Fibroblast of lung (primary cell): ENCODE results near the gene SSBP3. TPM values are rescaled to one million over a fixed set of nuclear protein-coding genes. Genes with fewer than 3 reads are reported as not detected.

Source experiments
- DNase-seq, 2 donors: peaks; one replicate each; pipeline versions ENCODE4 v3.0.0 to v3.0.0-alpha.2; 2010; ENCODE audit warnings: low read depth in 2 of 2
- H2AFZ ChIP-seq: 2 replicates; pipeline ENCODE4 v1.5.1; 2012; ENCODE audit warnings: low read length, control low read depth, inconsistent platforms
- H3K27ac ChIP-seq: 2 replicates; pipeline ENCODE4 v1.5.1; 2011; ENCODE audit warnings: low read length, control low read depth; ENCODE audit not compliant: insufficient read depth
- H3K27me3 ChIP-seq: 2 replicates; pipeline ENCODE4 v1.5.1; 2011; ENCODE audit warnings: mild to moderate bottlenecking, low read length; ENCODE audit not compliant: control insufficient read depth, insufficient read depth
- H3K36me3 ChIP-seq: 2 replicates; pipeline ENCODE4 v1.5.1; 2011; ENCODE audit warnings: low read length; ENCODE audit not compliant: control insufficient read depth, insufficient read depth
- H3K4me1 ChIP-seq: 2 replicates; pipeline ENCODE4 v1.5.1; 2011; ENCODE audit warnings: low read length; ENCODE audit not compliant: control insufficient read depth, insufficient read depth; ENCODE audit errors: extremely low read depth
- H3K4me2 ChIP-seq: 2 replicates; pipeline ENCODE4 v1.5.1; 2011; ENCODE audit warnings: low read length, control low read depth; ENCODE audit not compliant: insufficient read depth; ENCODE audit errors: extremely low read depth
- H3K4me3 ChIP-seq, 4 experiments: fragments of 200-600 bp in 1 of 4; sonication (generic) in 1 of 4; replicated peaks in 1 of 4; 2 replicates each; pipeline ENCODE4 v1.5.1; 2011 to 2016; ENCODE audit warnings: low read length in 4 of 4, low read depth in 3 of 4, mild to moderate bottlenecking in 3 of 4, control low read depth in 2 of 4, inconsistent platforms in 1 of 4, mixed read lengths in 1 of 4; ENCODE audit not compliant: insufficient read depth in 1 of 4; ENCODE audit errors: control extremely low read depth in 1 of 4
- H3K79me2 ChIP-seq: 2 replicates; pipeline ENCODE4 v1.5.1; 2012; ENCODE audit warnings: mild to moderate bottlenecking, low read length, inconsistent platforms; ENCODE audit not compliant: control insufficient read depth, insufficient read depth
- H3K9ac ChIP-seq: 2 replicates; pipeline ENCODE4 v1.5.1; 2011; ENCODE audit warnings: mild to moderate bottlenecking, low read length, control low read depth; ENCODE audit not compliant: insufficient read depth
- H3K9me3 ChIP-seq: 2 replicates; pipeline ENCODE4 v1.5.1; 2012; ENCODE audit warnings: low read depth, low read length; ENCODE audit not compliant: control insufficient read depth, insufficient read depth
- H4K20me1 ChIP-seq: 2 replicates; pipeline ENCODE4 v1.5.1; 2011; ENCODE audit warnings: low read length; ENCODE audit not compliant: control insufficient read depth, insufficient read depth; ENCODE audit errors: extremely low read depth
- EZH2 ChIP-seq: IDR thresholded peaks from 2 replicates; pipeline ENCODE4 v1.5.1; 2012; ENCODE audit warnings: low read length, control low read depth, mild to moderate bottlenecking; ENCODE audit errors: missing control alignments
- polyA plus RNA-seq, 2 donors: library from polyadenylated mRNA; depleted of rRNA in 1 of 2; stranded (reverse) in 1 of 2; unstranded in 1 of 2; fragments of >200 nt; gene quantifications; 2 replicates each; pipeline ENCODE4 v1.2.1, GENCODE V29; 2011 to 2012; ENCODE audit warnings: missing spikeins in 1 of 2
- total RNA-seq: library from RNA; depleted of rRNA; stranded (reverse); fragments of >200 nt; gene quantifications from 2 replicates; pipeline ENCODE4 v1.2.1, GENCODE V29; 2014
- TF ChIP-seq, protein P1 (sequence below), 2 donors: IDR thresholded peaks in 1 of 2; conservative IDR thresholded peaks in 1 of 2; 1 replicate in 1 of 2; 2 replicates in 1 of 2; pipeline ENCODE4 v1.5.1; 2011 to 2012; ENCODE audit warnings: low read length in 2 of 2, control low read depth in 1 of 2, inconsistent platforms in 1 of 2, low read depth in 1 of 2, mild to moderate bottlenecking in 1 of 2

The SSBP3 gene
- total and polyA plus RNA-seq, 2 donors (not counting 1 experiment from before 2014, with no cell fraction given) = 9.4 to 26.4 TPM

DNA sequence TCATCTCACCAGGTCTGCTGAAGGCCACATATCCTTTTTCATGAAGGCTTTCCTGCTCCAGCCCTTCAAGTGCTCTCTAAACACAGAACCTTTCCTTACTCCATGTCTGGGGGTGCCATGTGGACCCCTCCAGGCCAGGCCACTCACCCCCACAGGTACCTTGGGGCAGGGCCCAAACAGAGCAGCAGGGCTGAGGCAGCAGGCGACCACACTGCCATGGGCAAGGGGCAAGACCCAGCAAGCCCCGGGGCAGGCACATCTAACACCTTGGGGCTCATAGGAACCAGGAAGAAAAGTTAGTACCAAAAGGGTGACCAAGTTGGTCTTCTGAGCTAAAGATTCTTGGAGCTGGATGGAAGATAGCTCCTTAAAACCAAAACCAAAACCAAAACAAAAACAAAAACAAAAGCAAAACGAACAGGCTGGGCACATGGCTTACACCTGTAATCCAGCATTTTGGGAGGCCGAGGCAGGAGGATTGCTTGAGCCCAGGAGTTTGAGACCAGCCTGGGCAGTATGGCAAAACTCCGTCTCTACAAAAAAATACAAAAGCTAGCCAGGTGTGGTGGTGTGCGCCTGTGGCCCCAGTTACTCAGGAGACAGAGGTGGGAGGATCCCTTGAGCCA is 142.5 kb downstream of the SSBP3 start:
- DNase-seq = no peak
- peaks cover 2% of the 10 kb centered on the region for H3K4me1 ChIP-seq
- H3K27me3 ChIP-seq = no peaks in the 10 kb centered on the region
- no peak overlapping the region for H3K4me2 ChIP-seq
- H3K79me2 ChIP-seq = no peaks in the 10 kb centered on the region
- no peaks in the 10 kb centered on the region for H3K9me3 ChIP-seq
- no peak overlapping the region for H3K27ac ChIP-seq
- TF ChIP-seq, protein P1, sequence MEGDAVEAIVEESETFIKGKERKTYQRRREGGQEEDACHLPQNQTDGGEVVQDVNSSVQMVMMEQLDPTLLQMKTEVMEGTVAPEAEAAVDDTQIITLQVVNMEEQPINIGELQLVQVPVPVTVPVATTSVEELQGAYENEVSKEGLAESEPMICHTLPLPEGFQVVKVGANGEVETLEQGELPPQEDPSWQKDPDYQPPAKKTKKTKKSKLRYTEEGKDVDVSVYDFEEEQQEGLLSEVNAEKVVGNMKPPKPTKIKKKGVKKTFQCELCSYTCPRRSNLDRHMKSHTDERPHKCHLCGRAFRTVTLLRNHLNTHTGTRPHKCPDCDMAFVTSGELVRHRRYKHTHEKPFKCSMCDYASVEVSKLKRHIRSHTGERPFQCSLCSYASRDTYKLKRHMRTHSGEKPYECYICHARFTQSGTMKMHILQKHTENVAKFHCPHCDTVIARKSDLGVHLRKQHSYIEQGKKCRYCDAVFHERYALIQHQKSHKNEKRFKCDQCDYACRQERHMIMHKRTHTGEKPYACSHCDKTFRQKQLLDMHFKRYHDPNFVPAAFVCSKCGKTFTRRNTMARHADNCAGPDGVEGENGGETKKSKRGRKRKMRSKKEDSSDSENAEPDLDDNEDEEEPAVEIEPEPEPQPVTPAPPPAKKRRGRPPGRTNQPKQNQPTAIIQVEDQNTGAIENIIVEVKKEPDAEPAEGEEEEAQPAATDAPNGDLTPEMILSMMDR (conservative IDR thresholded peaks at IDR 0.05 in 1 of 2, IDR thresholded peaks at IDR 0.05 in 1 of 2; ENCODE audit: low read depth in 1 of 2, low read length in 2 of 2) = no peak
- no peak for TF ChIP-seq EZH2
- H2AFZ ChIP-seq = no peak overlapping the region
- H4K20me1 ChIP-seq = no peaks in the 10 kb centered on the region
- H3K9ac ChIP-seq = no peak overlapping the region
- no peak overlapping the region for H3K4me3 ChIP-seq
- H3K36me3 ChIP-seq = no peaks in the 10 kb centered on the region

DNA sequence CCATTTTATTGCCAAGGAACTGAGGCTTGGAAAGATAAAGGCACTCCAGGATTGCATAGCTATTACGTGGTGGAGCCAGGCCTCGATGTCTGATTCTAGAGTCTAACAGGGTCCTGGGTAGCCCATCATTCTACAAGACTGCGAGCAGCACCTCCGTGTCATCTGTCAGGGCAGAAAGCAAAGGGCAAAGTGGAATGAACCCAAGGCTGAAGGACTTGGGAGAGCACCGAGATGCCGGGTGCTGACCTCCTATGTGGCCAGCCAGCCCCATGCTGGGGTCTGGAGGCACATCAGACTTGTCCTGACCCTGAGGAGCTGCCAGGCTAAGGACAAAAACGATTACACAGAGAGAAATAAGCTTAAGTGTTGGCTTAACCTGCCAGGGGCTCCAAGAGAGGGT is 143.9 kb downstream of the SSBP3 start:
- Histone ChIP-seq H3K79me2 (no peaks in the 10 kb centered on the region), H3K9me3 (no peaks in the 10 kb centered on the region), H3K27ac (no peak overlapping the region), H3K9ac (no peak overlapping the region), H3K36me3 (no peaks in the 10 kb centered on the region), H3K4me1 (peaks cover 2% of the 10 kb centered on the region), H2AFZ (no peak overlapping the region), H3K4me3 (no peak overlapping the region), H4K20me1 (no peaks in the 10 kb centered on the region), H3K4me2 (no peak overlapping the region), H3K27me3 (no peaks in the 10 kb centered on the region)
- TF ChIP-seq, protein P1 (conservative IDR thresholded peaks at IDR 0.05 in 1 of 2, IDR thresholded peaks at IDR 0.05 in 1 of 2; ENCODE audit: low read depth in 1 of 2, low read length in 2 of 2) = no peak
- TF ChIP-seq EZH2 = no peak
- no peak for DNase-seq

DNA sequence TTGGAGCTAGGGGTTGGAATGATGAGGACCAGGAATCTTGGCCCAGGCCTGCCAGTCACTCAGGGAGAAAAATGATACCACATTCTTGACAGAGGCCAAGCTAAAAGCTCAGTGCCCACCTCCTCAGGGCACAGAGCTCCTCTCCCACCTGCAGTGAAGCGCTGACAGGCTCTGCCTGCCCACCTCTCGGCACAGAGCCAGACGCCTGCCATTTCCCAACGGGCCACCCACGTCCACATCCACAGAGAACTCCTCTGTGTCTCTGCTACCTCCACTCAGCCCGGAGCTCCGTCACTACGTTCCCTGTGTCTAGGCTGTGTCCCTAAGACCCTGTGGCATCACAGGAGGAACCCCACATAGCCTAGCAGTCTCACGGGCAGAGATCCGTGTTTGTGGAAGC is 145.4 kb downstream of the SSBP3 start:
- no peak overlapping the region for H2AFZ ChIP-seq
- no peak overlapping the region for H3K27ac ChIP-seq
- H3K4me2 ChIP-seq = no peak overlapping the region
- peaks cover 2% of the 10 kb centered on the region for H3K4me1 ChIP-seq
- H4K20me1 ChIP-seq = no peaks in the 10 kb centered on the region
- TF ChIP-seq, protein P1 (conservative IDR thresholded peaks at IDR 0.05 in 1 of 2, IDR thresholded peaks at IDR 0.05 in 1 of 2; ENCODE audit: low read depth in 1 of 2, low read length in 2 of 2) = no peak
- no peak for TF ChIP-seq EZH2
- H3K36me3 ChIP-seq = no peaks in the 10 kb centered on the region
- H3K4me3 ChIP-seq = no peak overlapping the region
- DNase-seq = no peak
- H3K9ac ChIP-seq = no peak overlapping the region
- H3K9me3 ChIP-seq = no peaks in the 10 kb centered on the region
- H3K27me3 ChIP-seq = no peaks in the 10 kb centered on the region
- H3K79me2 ChIP-seq = no peaks in the 10 kb centered on the region
